HCEC 1CT (cell line): Measurements from ENCODE around the gene NEURL1B.

Experiments
- DNase-seq: peaks from one replicate; pipeline ENCODE4 v3.0.0-alpha.2; 2017

NEURL1B gene

DNA sequence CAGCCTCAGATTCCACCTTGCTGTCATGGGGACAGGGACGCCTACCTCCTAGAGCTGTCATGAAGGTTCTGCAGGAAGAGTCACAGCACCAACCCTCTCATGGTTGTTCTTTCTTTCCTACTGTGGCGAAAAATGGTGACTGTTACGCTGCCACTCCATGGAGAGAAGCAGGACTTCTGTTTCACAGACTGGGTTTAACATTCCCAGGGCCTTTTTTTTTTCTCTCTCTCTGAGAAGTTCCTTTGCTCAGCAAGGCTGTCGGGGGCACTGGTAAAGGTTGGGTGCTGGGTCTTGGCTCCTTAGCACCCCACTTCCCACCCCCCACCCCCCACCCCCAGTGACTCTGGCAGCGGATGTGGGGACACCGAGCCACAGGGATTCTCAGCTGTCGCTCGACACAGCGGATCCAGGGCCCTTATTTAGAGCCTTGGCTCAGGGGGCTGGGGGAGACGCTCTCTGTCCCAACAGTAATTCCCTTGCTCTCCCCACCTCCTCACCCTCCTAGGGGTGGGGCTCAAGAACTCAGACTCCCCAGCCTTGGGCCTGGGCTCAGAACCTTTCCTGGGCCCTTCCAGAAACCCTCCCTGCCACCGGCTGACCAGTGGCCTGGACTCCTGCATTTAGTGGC is 95.6 kb downstream of the NEURL1B start:
- no peak for DNase-seq

DNA sequence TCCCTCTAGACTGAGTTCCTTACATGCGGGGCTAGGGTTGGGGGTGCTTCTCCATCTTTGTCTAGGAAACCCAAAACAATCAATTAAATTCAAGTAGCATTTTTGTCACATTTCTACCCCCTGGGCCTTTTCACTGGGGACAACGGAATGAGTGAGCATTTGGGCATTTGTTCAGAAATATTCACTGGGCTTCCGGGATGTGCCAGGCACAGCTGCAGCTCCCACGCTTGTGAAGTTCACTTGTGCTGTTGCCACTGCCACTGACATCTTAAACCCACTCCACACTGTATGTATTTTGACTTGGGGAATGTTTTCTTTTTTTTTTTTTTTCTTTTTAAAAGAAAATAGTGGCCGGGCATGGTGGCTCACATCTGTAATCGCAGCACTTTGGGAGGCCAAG is 98.3 kb downstream of the NEURL1B start:
- DNase-seq = no peak

DNA sequence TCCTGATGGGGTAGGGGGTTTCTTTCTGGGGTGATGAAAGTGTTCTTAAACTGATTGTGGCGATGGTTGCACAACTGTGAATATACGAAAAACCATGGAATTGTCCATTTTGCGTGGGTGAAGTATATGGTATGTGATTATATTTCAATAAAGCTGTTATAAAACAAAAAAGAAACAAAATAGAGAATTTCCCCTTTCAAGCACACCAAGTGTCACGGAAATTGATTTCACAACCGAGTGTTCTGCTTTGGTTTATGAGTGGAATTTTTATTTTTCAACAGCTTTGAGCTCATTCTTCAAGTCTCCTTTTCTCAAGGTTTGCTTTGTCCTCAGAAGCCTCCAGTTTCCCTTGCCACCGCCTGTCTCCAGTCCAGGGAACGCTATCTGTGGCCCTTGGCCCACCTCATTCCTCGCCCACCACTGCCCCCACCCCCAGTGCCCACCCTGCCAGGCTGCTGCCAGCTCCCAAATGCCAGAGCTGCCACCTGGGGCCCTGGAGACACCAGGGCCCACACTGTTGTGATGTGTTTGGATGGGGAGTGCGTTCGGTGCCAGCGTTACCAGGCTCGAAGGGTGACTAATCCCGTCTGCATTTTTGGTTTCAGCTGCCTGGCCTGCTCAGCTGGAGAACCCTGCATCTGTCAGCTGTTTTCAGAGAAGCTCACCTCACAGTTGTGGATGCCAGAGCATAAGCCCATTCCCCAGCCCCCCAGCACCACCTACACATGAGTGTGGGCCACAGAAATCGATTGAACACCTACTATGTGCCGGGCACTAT is 99.6 kb downstream of the NEURL1B start:
- DNase-seq = peak; percentile 80
